Fibroblast of peridontal ligament (primary cell): ENCODE results near the gene TATDN2.
A peak's percentile ranks its signal among the peaks of the same experiment; 100 is the strongest.
"Not testable (repeated sequence)": the region's sequence is repeated elsewhere in the genome, so short reads cannot be mapped to it uniquely, and the experiment has no call there.

Experiments used
- DNase-seq: peaks from one replicate; pipeline ENCODE4 v3.0.0-alpha.2; 2010; ENCODE audit errors: extremely low read depth

The TATDN2 gene

GRCh38 chr3:10235551-10235950 is 12.7 kb upstream of the TATDN2 start:
- no peak for DNase-seq

- no peak for DNase-seq
These were observed 9.7 kb upstream of the TATDN2 start for GRCh38 chr3:10238345-10239183.

- no peak for DNase-seq
These were observed 7.5 kb upstream of the TATDN2 start for GRCh38 chr3:10240799-10241198.

- peak; percentile 31 for DNase-seq
These were observed 5.8 kb upstream of the TATDN2 start for GRCh38 chr3:10242182-10243065.

GRCh38 chr3:10244009-10244408 is 4.2 kb upstream of the TATDN2 start:
- no peak for DNase-seq

GRCh38 chr3:10245081-10245712 is 3.1 kb upstream of the TATDN2 start:
- DNase-seq = no peak

GRCh38 chr3:10247679-10248183 is 528 bp upstream of the TATDN2 start:
- DNase-seq = no peak

GRCh38 chr3:10248984-10249748 is 907 bp downstream of the TATDN2 start:
- peak; percentile 5 for DNase-seq

GRCh38 chr3:10249833-10250232 is 1.6 kb downstream of the TATDN2 start:
- DNase-seq = peak; percentile 45

- DNase-seq = no peak
These were observed 2.7 kb downstream of the TATDN2 start for GRCh38 chr3:10251006-10251405.

- no peak for DNase-seq
These were observed 5.5 kb downstream of the TATDN2 start for GRCh38 chr3:10253731-10254130.

GRCh38 chr3:10255835-10256234 is 7.6 kb downstream of the TATDN2 start:
- no peak for DNase-seq

- DNase-seq = no peak
These were observed 10.8 kb downstream of the TATDN2 start for GRCh38 chr3:10259036-10259435.

GRCh38 chr3:10259798-10260197 is 11.5 kb downstream of the TATDN2 start:
- no peak for DNase-seq

GRCh38 chr3:10260211-10260701 is 12.0 kb downstream of the TATDN2 start:
- DNase-seq = no peak

- no peak for DNase-seq
These were observed 13.8 kb downstream of the TATDN2 start for GRCh38 chr3:10262027-10262426.

- peak; percentile 57 for DNase-seq
These were observed 15.5 kb downstream of the TATDN2 start for GRCh38 chr3:10263646-10264363.

GRCh38 chr3:10265833-10266232 is 17.6 kb downstream of the TATDN2 start:
- DNase-seq = no peak

- DNase-seq = not testable (repeated sequence)
These were observed 18.7 kb downstream of the TATDN2 start for GRCh38 chr3:10266936-10267335.

- no peak for DNase-seq
These were observed 19.9 kb downstream of the TATDN2 start for GRCh38 chr3:10268116-10268515.
